Measurements from ENCODE around the gene PTPRT.
A peak's percentile ranks its signal among the peaks of the same experiment; 100 is the strongest.

PTPRT gene

GRCh38 chr20:42191140-42191860, 998.4 kb downstream of the PTPRT start:
- peak; percentile 11 for DNase-seq (ENCODE audit: low spot score)

GRCh38 chr20:42190084-42190483, 999.6 kb downstream of the PTPRT start:
- DNase-seq (ENCODE audit: low spot score) = no peak

GRCh38 chr20:42186337-42186736, 1003.4 kb downstream of the PTPRT start:
- DNase-seq (ENCODE audit: low spot score) = no peak

GRCh38 chr20:42183147-42183546, 1006.6 kb downstream of the PTPRT start:
- no peak for DNase-seq (ENCODE audit: low spot score)

GRCh38 chr20:42181064-42181463, 1008.6 kb downstream of the PTPRT start:
- no peak for DNase-seq (ENCODE audit: low spot score)

GRCh38 chr20:42179768-42180167, 1009.9 kb downstream of the PTPRT start:
- DNase-seq (ENCODE audit: low spot score) = peak; percentile 16

- no peak for DNase-seq (ENCODE audit: low spot score)
These were observed 1016.3 kb downstream of the PTPRT start for GRCh38 chr20:42173440-42173839.

- no peak for DNase-seq (ENCODE audit: low spot score)
These were observed 1025.4 kb downstream of the PTPRT start for GRCh38 chr20:42164121-42164890.

GRCh38 chr20:42161228-42161829, 1028.4 kb downstream of the PTPRT start:
- peak; percentile 17 for DNase-seq (ENCODE audit: low spot score)

GRCh38 chr20:42159808-42160207, 1029.9 kb downstream of the PTPRT start:
- no peak for DNase-seq (ENCODE audit: low spot score)

- DNase-seq (ENCODE audit: low spot score) = no peak
These were observed 1031.4 kb downstream of the PTPRT start for GRCh38 chr20:42158272-42158671.

GRCh38 chr20:42155586-42155985, 1034.1 kb downstream of the PTPRT start:
- DNase-seq (ENCODE audit: low spot score) = no peak

GRCh38 chr20:42152575-42152974, 1037.1 kb downstream of the PTPRT start:
- DNase-seq (ENCODE audit: low spot score) = no peak

- DNase-seq (ENCODE audit: low spot score) = no peak
These were observed 1039.5 kb downstream of the PTPRT start for GRCh38 chr20:42150230-42150629.

- DNase-seq (ENCODE audit: low spot score) = no peak
These were observed 1051.0 kb downstream of the PTPRT start for GRCh38 chr20:42138729-42139128.

GRCh38 chr20:42134265-42135098, 1055.2 kb downstream of the PTPRT start:
- no peak for DNase-seq (ENCODE audit: low spot score)

- no peak for DNase-seq (ENCODE audit: low spot score)
These were observed 1058.7 kb downstream of the PTPRT start for GRCh38 chr20:42130810-42131596.

GRCh38 chr20:42125426-42125825, 1064.3 kb downstream of the PTPRT start:
- no peak for DNase-seq (ENCODE audit: low spot score)

GRCh38 chr20:42123981-42124473, 1065.7 kb downstream of the PTPRT start:
- no peak for DNase-seq (ENCODE audit: low spot score)

- DNase-seq (ENCODE audit: low spot score) = peak; percentile 55
These were observed 1071.1 kb downstream of the PTPRT start for GRCh38 chr20:42118409-42119125.
